GM18868 (cell line): Measurements from ENCODE around the gene FTCD.
"Not testable (repeated sequence)": the region's sequence is repeated elsewhere in the genome, so short reads cannot be mapped to it uniquely, and the experiment has no call there.

Experiments used
- ATAC-seq: cut with Tn5 transposase; IDR thresholded peaks from one replicate; pipeline ENCODE4 v1.9.1; 2021; ENCODE audit warnings: mild to moderate bottlenecking, moderate library complexity; ENCODE audit not compliant: unreplicated experiment

FTCD gene

GRCh38 chr21:46140352-46141003 lies 14.9 kb downstream of the FTCD start:
- not testable (repeated sequence) for ATAC-seq

DNA sequence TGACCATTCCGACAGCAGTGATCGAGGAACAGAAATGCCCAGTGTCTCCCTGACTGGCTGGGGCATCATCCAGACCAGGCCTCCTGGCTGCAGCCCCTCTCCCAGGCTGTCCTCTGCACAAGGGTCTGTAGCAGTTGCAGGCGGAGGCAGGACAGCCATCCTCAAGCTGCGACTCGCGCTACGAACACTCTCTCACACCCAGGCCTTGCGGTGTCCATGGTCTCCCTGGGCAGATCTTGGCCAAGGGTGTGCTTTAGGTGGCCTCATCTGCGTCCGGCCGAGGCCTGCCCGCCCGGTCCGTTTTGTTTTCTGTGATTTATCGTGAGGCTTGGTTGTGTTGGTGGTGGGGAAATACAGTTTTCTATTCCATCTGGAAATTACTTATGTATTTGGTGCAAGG lies 15.7 kb downstream of the FTCD start:
- ATAC-seq: no peak

DNA sequence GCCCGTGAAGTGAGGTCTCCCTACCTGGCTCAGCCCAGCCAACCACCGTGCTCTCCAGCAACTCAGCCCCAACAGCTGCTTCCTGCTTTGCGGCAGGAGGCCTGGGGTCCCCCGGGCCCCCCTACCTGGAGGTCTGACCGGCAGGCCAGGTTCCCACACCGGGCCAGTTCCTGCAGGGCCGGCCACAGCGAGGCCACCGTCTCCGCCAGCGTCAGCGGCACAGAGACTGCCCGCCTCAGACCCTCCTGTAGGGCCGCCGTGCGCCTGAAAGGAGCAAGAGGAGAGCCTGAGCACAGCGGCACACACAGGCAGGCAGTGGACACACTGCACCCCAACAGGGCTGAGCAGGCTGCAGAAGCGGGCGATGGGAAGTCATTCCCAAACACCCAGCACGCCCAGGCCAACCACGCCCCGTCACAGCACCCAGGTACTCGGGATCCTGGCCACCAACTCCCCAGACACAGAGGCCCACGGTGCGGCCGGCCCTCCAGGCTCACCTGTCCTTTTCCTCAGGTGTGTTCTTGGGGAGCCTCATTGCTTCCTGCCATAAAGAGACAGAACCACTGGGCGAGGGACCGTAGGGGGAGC lies 16.9 kb downstream of the FTCD start:
- ATAC-seq: no peak

GRCh38 chr21:46137908-46138307 lies 17.5 kb downstream of the FTCD start:
- no peak for ATAC-seq

DNA sequence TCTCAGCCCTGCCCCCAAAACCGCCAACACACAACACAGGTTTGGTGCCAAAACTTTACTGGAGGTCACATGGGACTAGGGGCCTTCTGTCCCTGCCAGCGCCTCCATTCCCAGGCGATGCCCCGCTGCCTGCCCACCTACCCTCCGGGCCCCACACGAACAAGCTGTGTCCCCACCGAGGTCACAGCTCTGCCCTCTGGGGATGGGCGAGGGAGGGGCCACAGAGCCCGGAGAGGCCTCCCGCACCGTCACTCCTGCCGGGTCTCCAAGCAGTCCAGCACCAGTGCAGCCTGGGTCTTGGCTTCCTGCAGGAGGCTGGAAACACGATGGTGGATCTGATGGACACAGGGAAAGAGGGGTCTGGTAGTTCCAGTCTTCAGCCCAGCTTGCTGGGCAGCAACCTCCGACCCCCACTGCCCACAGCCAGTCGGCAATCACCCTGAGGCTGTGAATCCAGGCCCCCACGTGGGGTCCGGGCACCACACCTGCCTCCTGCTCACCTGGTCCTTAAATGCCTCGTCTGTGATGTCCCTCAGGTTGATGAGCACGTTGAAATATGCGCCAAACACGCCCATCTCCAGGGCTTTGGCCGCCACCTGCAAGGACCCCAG lies 18.5 kb downstream of the FTCD start:
- no peak for ATAC-seq

DNA sequence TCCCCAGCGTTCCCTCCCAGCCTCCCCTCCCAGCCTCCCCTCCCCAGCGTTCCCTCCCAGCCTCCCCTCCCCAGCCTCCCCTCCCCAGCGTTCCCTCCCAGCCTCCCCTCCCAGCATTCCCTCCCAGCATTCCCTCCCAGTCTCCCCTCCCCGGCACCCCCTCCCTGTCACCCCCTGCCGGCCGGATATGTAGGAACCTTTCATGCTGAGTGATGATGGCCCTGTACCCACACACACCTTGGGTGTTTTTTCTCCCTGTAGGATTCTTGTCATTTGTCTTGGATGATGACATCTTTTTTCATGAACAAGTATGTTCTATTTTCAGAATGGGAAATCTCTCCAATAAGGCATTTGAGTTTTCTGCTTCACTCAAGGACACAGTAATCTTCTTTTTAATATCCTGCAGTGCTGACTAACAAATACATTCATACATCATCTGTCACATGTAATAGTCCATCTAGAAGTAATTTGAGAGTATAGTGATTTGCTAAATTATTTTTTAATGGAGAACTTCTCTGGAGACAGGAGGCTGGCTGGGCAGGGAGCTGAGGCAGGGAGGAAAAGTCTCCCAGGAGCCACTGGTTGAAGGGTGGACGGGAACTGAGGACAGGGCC lies 19.5 kb downstream of the FTCD start:
- no peak for ATAC-seq

GRCh38 chr21:46131838-46132651 lies 23.3 kb downstream of the FTCD start:
- ATAC-seq: no peak

- ATAC-seq: no peak
These were observed 23.9 kb downstream of the FTCD start for GRCh38 chr21:46131588-46131837.

GRCh38 chr21:46130831-46131587 lies 24.4 kb downstream of the FTCD start:
- no peak for ATAC-seq

GRCh38 chr21:46129846-46130651 lies 25.3 kb downstream of the FTCD start:
- no peak for ATAC-seq

DNA sequence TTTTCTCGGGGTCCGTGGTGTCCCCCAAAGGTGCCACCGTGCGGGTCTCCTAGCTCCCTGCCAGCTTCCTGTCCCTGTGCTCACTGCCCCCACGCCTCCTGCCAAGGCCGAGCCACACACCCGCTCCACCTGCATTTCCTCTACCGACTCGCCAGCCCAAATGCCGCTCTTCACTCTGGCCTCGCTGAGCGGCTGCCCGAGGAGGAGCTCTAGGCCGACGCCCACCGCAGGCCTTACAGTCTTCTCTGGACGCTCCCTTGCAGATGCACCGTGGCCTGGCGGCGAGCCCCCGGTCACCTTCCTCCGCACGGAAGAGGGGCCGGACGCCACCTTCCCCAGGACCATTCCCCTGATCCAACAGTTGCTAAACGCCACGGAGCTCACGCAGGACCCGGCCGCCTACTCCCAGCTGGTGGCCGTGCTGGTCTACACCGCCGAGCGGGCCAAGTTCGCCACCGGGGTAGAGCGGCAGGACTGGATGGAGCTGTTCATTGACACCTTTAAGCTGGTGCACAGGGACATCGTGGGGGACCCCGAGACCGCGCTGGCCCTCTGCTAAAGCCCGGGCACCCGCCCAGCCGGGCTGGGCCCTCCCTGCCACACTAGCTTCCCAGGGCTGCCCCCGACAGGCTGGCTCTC lies 26.3 kb downstream of the FTCD start:
- ATAC-seq: no peak

DNA sequence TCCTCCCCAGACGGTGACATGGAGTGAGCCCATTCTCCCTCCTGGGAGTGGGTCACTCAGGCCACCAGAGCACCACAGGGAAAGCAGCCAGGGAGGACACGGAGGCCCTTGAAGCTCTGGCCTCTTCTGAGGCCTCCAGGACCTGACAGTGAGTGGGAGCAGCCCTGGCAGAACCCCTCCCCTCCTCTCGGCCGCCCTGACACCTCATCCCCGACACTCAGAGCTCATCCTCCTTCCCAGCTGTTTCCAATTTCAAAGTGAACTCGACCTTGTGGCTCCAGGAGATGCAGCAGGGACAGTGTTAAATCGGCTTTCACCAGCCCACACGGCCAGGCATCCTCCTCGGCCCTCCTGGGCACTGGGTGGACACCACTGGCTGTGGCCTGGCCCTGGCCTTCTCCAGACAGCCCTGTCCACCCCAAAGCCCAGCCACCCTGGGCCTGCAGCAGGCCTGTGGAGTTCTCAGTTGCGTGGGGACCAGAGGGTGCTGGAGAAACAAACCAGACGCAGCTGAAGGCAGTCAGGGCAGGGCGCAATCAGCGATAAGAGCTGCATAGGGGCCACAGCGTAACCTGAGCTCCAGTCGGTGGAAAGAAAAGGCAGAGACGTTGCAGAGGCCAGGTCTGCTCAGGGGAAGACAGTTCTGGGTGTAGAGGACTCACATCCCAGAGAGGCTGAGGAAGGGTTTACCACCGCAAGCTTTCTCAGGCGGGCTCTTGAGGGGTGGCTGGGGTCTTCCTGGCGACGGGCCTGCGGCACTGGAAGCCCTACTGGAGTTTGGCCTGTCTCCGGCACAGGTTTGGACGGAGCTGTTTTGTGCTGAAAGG lies 27.1 kb downstream of the FTCD start:
- ATAC-seq: no peak

GRCh38 chr21:46127239-46128105 lies 27.9 kb downstream of the FTCD start:
- ATAC-seq: no peak

- no peak for ATAC-seq
These were observed 28.8 kb downstream of the FTCD start for GRCh38 chr21:46126309-46127238.

- ATAC-seq: no peak
These were observed 29.5 kb downstream of the FTCD start for GRCh38 chr21:46125846-46126301.
